ENCODE results near the gene WFDC10A. TPM values are rescaled to one million over a fixed set of nuclear protein-coding genes. Genes with fewer than 3 reads are reported as not detected.
"Not testable (repeated sequence)": the region's sequence is repeated elsewhere in the genome, so short reads cannot be mapped to it uniquely, and the experiment has no call there.

Gene WFDC10A
- total RNA-seq = not detected
- long read RNA-seq = 0 reads

DNA sequence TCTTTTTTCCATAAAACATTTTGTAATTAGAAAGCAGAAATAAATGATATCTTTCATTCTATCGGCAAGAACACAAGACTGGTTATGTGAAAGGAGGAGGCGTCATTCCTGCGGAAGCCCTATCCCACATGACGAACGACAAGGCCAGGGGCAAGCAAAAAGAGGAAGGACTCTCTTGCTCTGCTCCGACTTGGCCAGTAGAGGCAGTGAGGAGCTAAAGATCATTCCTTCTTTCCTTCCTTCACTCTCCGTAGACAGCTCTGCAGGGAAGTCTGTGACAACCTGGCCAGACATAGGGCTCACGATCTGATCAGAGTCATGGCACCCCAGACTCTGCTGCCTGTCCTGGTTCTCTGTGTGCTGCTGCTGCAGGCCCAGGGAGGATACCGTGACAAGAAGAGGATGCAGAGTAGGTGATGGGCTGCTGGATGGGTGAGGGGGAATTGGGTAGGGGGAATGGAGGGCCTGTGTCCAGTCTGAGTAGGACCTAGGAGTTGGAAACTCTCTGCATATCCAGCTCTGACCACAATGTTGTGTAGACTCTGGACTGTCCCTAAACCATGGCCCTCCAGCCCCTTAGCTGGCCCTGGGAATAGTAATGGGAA lies at the start of gene WFDC10A:
WFDC10A (plus strand) TSS at position 244 of the 605 bp plus-strand sequence; CDS start at position 319, 75 bp downstream.
- DNase-seq = peak; percentile 39 to 48
- peak; percentile 98 for ATAC-seq
- intact Hi-C loops (cut with DNase I, micrococcal nuclease) = no loop called here

DNA sequence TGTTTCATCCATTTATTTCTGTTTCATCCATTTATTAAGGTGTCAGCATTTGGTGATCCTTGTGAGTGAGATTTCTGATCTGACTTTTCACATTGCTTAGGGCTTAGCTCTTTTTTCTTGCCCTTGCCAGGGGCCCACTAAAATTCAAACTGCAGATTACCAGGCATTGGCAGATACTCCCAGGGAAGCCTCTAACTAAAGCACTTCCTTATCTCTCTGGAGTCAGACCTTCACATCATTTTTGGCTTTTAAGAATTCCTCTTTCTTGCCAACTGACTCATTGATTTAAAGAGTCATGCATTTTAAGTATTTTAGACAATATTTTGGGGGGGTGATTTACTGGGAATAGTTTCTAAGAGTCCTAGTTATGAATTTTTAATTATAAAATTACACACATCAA lies 47.8 kb upstream of the WFDC10A start:
- intact Hi-C loops (cut with DNase I, micrococcal nuclease) = no loop called here
- DNase-seq (no peak), ATAC-seq (no peak)

GRCh38 chr20:45583502-45583901 lies 46.0 kb upstream of the WFDC10A start:
- ATAC-seq (no peak), DNase-seq (no peak)
- intact Hi-C loops (cut with DNase I, micrococcal nuclease) = no loop called here

DNA sequence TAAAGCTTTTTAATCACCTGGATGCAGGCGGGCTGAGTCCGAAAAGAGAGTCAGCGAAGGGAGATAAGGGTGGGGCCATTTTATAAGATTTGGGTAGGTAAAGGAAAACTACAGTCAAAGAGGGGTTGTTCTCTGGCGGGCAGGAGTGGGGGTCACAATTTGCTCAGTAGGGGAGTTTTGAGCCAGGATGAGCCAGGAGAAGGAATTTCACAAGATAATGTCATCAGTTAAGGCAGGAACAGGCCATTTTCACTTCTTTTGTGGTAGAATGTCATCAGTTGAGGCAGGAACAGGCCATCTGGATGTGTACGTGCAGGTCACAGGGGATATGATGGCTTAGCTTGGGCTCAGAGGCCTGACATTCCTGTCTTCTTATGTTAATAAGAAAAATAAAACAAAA lies 45.2 kb upstream of the WFDC10A start:
- DNase-seq; ATAC-seq; intact Hi-C loops (cut with DNase I, micrococcal nuclease): not testable (repeated sequence)

DNA sequence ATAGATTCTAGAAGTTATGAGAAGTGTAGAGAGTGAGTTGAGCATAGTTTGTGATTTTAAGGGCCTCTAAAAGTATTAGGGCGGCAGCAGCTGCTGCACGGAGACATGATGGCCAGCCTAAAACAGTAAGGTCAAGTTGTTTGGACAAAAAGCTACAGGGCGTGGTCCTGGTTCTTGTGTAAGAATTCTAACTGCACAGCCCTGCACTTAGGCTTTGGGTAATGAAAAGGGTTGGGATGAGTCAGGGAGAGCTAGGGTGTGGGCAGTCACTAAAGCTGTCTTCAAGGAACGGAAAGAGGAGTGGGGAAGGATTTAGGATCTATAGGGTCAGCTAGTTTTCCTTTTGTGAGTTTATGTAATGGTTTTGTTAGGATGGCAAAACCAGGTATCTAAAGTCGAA lies 43.6 kb upstream of the WFDC10A start:
- intact Hi-C loops (cut with DNase I, micrococcal nuclease); DNase-seq; ATAC-seq: not testable (repeated sequence)

DNA sequence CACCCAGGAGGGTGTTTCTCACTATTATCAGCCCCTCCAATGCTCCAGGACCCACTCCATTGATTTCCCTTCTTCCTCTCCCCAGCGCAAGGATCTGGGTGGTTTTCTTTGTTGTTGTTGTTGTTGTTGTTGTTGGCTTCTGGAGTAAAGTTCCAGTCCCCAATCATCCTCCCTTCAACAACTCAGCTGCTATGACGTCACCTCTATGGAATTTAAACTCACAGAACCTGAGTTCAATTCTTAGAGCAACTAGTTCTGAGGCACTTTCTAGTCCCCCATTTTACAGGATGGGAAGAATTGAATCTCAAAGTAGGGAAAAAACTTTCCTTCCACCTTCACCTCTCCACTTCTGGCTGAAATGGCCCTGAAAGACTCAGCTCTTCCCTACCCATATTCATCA lies 40.7 kb upstream of the WFDC10A start:
- intact Hi-C loops (cut with DNase I, micrococcal nuclease) = no loop called here
- ATAC-seq = no peak

DNA sequence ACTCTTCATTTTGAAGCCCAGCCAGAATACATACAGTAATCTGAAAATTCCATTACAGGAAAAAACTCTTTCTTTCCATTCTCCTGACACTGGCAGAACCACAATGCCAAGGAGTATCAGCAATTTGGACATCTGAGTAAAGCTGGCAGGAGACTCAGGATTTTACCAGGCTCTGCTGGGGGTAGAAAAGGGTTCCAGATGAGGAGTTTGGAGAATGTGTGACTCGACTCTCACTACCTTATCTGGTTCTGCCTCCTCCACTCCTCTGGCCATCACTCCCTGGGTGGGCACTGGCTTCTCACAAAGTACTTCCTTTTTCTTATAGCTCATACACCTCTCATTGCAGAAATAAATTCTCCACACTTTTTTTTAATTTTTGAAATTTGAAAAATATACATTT lies 39.8 kb upstream of the WFDC10A start:
- DNase-seq = no peak
- intact Hi-C loops (cut with DNase I, micrococcal nuclease) = no loop called here
- no peak for ATAC-seq

More for the DNA sequence above, 40.7 kb upstream of the WFDC10A start:
- DNase-seq = no peak

GRCh38 chr20:45592574-45593189 lies 36.9 kb upstream of the WFDC10A start:
- peak; percentile 81 for ATAC-seq
- peak in 1 of 2 donors; percentile 9 for DNase-seq
- intact Hi-C loops (cut with DNase I, micrococcal nuclease) = no loop called here

DNA sequence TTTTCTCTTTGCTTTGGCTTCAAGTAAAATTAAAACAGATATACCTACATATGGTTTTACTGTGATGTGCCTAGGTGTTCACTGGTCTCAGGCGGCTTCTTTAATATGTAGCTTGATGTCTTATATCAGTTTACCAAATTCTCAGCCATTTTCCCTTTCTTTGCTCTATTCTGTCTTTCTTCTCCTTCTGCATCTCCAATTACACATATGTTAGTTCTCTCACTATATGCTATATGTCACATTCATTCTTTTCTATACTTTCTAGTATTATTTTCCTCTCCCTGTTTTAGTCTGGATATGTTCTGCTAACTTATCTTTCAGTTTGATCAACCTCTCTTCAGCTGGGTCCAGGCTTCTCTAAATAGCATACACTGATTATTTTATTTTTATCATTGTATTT lies 36.0 kb upstream of the WFDC10A start:
- intact Hi-C loops (cut with DNase I, micrococcal nuclease) = no loop called here
- DNase-seq = no peak
- ATAC-seq = no peak

DNA sequence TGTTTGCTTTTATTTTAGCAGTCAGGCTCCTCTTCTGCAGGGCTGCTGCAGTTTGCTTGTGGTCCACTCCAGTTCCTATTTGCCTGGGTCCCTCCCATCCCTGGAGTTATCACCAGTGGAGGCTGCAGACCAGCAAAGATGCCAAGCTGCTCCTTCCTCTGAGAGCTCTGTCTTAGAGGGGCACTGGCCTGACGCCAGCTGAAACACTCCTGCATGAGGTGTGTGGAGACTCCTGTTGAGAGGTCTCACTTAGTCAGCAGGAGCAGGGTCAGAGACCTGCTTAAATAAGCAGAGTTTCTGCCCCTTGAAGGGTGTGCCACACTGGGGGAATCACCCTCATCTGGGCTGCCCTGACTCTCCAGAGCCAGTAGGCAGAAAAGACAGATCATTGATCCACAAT lies 34.3 kb upstream of the WFDC10A start:
- DNase-seq (no peak), ATAC-seq (no peak)
- intact Hi-C loops (cut with DNase I, micrococcal nuclease) = no loop called here

DNA sequence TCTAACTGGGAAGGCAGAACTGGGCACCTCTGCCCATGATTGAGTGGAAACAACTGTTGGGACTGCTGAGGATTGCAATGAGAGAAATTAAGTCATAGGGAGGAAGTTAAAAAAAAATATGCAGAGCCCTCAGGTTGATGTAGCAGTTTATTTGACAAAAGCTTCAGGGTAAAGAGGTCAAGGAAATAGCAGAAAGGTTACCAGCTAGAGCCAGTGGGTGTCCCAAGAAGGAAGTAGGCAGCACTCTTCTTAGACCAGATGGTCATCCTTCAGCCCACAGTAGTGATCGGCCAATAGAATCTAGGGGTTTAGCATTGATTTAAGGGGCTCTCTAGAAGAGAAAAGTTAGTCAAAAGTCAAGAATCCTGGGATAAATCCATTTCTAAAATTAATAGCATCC lies 21.7 kb upstream of the WFDC10A start:
- no peak for DNase-seq
- no peak for ATAC-seq
- intact Hi-C loops (cut with DNase I, micrococcal nuclease) = no loop called here

DNA sequence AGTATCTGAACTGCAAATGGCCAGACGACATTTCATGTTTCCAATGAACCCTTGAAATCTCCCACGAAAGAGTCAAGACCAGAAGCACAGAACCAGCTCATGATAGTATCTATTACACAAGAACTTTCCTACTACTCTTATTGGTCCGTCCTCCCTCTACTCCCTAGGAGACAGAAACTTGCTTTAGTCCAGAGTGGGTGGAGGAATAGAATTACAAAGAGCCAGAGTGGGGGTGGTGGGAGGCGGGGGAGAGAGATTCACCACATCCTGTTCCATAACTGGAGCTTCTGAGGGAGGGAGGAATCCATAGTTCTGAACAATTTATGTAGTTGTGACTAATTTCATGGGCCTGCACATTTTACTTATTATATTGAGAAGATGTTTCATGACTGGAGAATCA lies 18.5 kb upstream of the WFDC10A start:
- DNase-seq (no peak), ATAC-seq (no peak)
- intact Hi-C loops (cut with DNase I, micrococcal nuclease) = no loop called here

DNA sequence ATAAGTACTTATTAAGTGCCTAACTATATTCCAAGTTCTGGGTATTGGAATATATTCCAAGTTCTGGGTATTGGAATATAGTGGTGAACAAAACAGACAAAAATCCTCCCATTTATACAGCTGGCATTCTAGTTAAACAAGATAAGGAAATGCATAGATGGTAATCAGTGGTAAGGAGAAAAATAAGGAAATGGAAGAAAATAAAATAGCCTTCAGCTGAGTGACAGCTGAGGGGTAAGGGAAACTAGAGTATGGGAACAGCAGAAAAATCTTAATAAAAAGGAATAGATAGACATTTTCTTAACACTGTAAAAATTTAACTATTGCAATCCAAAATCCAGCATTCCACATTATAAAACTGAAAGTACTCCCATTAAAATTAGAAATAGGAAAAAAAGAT lies 17.2 kb upstream of the WFDC10A start:
- intact Hi-C loops (cut with DNase I, micrococcal nuclease) = no loop called here
- DNase-seq = no peak
- peak; percentile 93 for ATAC-seq

DNA sequence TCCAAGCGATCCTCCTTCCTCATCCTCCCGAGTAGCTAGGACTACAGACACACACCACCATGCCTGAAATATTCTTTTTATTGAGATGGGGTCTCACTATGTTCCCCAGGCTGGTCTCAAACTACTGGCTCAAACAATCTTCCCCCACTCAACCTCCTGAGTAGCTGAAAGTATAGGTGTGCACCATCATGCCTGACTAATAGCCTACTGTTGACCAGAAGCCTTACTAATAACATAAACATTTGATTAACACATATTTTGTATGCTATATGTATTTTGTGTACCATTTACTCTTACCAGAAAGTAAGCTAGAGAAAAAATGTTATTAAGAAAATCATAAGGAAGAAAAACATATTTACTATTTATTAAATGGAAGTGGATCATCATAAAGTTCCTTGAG lies 11.9 kb upstream of the WFDC10A start:
- intact Hi-C loops (cut with DNase I, micrococcal nuclease) = no loop called here
- DNase-seq (no peak), ATAC-seq (no peak)

- DNase-seq (peak; percentile 42 to 69), ATAC-seq (peak; percentile 100)
- intact Hi-C loops (cut with DNase I, micrococcal nuclease) = no loop called here
These were observed 7.9 kb upstream of the WFDC10A start for GRCh38 chr20:45621593-45621992.

DNA sequence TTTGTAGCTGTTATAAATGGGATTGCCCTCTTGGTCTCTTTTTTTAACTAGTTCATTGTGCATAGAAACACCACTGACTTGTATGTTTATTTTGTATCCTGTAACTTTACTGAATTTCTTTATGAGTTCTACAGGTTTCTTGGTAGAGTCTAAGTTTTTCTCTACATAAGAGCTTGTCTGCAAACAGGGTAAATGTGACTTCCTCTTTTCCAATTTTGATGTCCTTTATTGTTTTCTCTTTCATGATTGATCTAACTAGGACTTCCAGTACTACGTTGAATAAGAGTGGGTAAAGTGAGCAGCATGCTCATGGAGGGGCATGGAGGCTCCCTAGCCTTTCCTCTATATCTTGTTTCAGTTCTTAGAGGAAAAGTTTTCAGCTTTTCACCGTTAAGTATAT lies 3.0 kb upstream of the WFDC10A start:
- ATAC-seq = no peak
- DNase-seq = no peak
- intact Hi-C loops (cut with DNase I, micrococcal nuclease) = no loop called here

- no peak for DNase-seq
- no peak for ATAC-seq
- intact Hi-C loops (cut with DNase I, micrococcal nuclease) = no loop called here
These were observed 832 bp downstream of the WFDC10A start for GRCh38 chr20:45630371-45630770.

GRCh38 chr20:45631184-45631583 lies 1.6 kb downstream of the WFDC10A start, which contains the start of gene WFDC9:
Gene WFDC9 (minus strand): TSS chr20:45631284. CDS start chr20:45610181, 21,103 bp downstream.
- intact Hi-C loops (cut with DNase I, micrococcal nuclease) = no loop called here
- ATAC-seq (no peak), DNase-seq (no peak)

DNA sequence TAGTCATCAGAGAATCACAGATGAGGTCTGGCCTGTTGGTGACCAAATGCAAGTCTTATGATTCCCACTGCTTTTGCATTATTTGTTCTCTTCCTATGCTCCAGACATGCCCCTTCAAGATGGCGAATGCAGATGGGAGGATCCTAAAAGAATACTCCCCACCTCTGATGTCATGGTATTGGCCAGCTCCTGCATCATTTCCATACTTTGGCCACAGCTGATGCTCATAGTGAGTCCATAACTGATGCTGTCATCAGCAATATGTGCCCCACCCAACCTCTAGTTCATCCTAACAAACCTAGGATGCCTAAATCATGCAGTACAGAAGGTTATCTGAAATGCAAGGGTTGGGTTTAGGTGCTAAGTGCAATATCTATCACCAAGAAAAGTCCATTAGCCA lies 7.0 kb downstream of the WFDC10A start:
- no peak for ATAC-seq
- intact Hi-C loops (cut with DNase I, micrococcal nuclease) = no loop called here

DNA sequence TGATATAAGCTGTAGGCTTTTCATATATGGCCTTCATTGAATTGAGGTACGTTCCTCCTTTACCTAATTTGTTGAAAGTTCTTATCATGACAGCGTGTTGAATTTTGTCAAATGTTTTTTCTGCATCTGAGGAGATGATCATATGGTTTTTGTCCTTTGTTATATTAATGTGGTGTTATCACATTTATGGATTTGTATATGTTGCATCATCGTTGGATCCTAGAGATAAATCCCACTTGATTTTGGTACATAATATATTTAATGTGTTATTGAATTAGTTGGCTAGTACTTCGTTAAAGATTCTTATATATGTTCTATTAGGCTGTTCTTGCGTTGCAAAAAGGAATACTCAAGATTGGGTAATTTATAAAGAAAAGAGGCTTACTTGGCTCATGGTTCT lies 10.1 kb downstream of the WFDC10A start:
- intact Hi-C loops (cut with DNase I, micrococcal nuclease) = no loop called here

More for the DNA sequence above, 7.0 kb downstream of the WFDC10A start:
- DNase-seq = no peak

GRCh38 chr20:45641076-45641475 lies 11.5 kb downstream of the WFDC10A start:
- DNase-seq; intact Hi-C loops (cut with DNase I, micrococcal nuclease); ATAC-seq: not testable (repeated sequence)

More for the DNA sequence above, 10.1 kb downstream of the WFDC10A start:
- no peak for DNase-seq
- no peak for ATAC-seq
